GM21723 (cell line): ENCODE data around the gene ZNF761.
"Not testable (repeated sequence)": the region's sequence is repeated elsewhere in the genome, so short reads cannot be mapped to it uniquely, and the experiment has no call there.

ENCODE experiments used
- ATAC-seq: cut with Tn5 transposase; IDR thresholded peaks from one replicate; pipeline ENCODE4 v1.9.1; 2021; ENCODE audit warnings: mild to moderate bottlenecking, moderate library complexity; ENCODE audit not compliant: unreplicated experiment

The ZNF761 gene

DNA sequence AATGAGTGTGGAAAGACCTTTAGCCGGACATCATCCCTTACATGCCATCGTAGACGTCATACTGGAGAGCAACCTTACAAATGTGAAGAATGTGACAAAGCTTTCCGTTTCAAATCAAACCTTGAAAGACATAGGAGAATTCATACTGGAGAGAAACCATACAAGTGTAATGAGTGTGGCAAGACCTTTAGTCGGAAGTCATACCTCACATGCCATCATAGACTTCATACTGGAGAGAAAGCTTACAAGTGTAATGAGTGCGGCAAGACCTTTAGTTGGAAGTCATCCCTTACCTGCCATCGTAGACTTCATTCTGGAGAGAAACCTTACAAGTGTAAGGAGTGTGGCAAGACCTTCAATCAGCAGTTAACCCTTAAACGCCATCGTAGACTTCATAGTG is 24.0 kb downstream of the ZNF761 start:
- no peak for ATAC-seq

DNA sequence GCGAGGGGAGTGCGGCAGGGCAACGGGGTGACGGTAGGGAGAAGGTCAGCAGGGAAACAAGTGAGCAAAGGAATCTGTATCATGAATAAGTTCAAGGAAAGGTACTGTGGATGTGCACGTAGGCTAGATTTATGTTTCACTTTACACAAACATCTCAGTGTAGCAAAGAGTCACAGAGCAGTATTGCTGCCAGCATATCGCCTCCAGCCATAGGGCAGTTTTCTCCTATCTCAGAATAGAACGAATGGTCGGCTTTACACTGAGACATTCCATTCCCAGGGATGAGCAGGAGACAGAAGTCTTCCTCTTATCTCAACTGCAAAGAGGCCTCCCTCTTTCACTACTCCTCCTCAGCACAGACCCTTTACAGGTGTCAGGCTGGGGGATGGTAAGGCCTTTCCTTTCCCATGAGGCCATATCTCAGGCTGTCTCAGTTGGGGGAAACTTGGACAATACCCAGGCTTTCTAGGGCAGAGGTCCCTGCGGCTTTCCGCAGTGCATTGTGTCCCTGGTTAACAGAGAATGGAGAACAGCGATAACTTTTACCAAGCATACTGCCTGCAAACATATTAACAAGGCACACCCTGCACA is 28.4 kb downstream of the ZNF761 start:
- not testable (repeated sequence) for ATAC-seq

DNA sequence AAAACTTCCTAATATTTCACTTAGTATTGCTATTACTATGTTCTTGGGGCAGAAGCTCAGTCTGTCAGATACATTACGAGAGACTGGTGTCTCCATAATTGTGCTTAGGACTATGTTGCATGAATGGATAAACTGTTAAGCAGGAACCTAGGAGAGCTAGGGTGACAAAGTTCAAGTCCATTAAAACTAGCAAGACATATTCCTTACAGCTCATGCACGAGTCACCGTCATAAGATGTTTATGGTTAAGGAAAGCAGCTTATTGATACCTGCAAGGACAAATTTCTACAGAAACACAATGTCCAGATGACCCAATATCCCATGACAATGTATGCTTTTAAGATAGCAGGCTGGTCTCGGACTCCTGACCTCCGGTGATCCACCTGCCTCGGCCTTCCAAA is 30.1 kb downstream of the ZNF761 start:
- no peak for ATAC-seq

DNA sequence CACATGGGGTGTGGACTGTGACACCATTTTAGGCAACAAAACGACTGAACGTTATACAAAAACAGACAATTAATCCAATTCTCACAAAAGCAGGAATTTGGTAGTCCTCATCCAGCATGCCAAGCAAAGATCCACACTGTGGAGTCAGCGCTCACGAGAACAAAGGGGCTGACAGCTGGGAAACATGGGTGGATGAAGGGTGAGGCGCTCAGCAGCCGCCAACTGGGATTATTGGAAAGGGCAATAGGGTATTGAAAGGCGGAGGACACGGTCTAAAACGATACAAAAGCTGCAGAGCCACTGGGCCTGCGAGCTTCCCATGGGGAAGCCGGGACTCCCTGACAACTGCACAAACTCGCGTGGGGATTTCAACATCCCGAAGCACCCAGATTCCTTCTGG is 31.1 kb downstream of the ZNF761 start:
- ATAC-seq = no peak

DNA sequence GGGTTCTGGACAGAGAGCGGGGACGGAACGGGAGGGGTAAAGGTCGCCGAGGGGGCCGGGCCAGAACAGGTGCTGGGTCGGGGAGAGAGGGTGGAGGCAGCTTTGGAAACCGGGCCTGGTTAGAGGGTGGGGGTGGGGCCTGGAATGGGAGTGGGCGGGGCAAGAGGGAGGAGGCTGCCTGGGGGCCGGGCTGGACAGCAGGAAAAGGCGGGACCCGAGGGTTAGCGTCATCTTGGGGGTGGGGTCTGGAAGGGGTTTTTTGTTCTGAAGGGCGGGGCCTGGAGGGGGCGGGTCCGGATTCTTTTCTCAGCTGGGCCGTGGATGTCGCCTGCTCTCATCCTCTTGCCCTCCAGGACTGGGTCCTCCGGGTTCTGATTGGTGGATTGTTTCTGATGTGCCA is 31.5 kb downstream of the ZNF761 start:
- no peak for ATAC-seq

DNA sequence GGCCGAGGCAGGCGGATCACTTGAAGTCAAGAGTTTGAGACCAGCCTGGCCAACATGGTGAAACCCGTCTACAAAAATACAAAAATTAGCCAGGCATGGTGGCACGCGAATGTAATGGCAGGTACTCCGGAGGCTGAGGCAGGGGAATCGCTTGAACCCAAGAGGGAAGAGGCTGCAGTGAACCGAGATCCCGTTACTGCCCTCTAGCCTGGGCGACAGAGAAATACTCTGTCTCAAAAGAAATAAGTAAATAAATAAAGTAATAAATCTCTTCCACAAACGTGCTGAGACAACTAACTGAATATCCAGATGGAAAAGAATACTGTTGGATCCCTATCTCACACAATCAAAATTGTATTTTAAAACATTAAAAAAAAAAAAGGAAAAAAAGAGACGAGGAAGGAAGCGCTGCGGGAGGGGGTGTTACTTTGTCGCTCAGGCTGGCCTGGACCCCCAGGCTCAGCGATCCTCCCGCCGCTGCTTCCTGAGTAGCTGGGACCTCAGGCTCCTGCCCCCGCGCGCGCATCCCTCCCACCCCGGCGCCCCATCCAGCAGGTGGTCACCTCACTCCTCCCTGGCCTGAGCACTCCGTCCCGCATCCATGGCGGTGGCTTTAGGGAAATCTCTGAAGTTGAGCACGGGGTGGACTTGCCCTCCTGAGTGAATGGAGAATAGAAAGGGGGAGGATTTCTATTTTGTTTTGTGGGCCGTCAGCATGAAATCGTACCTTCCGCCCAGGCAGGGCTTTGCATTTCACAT is 35.1 kb downstream of the ZNF761 start:
- no peak for ATAC-seq

DNA sequence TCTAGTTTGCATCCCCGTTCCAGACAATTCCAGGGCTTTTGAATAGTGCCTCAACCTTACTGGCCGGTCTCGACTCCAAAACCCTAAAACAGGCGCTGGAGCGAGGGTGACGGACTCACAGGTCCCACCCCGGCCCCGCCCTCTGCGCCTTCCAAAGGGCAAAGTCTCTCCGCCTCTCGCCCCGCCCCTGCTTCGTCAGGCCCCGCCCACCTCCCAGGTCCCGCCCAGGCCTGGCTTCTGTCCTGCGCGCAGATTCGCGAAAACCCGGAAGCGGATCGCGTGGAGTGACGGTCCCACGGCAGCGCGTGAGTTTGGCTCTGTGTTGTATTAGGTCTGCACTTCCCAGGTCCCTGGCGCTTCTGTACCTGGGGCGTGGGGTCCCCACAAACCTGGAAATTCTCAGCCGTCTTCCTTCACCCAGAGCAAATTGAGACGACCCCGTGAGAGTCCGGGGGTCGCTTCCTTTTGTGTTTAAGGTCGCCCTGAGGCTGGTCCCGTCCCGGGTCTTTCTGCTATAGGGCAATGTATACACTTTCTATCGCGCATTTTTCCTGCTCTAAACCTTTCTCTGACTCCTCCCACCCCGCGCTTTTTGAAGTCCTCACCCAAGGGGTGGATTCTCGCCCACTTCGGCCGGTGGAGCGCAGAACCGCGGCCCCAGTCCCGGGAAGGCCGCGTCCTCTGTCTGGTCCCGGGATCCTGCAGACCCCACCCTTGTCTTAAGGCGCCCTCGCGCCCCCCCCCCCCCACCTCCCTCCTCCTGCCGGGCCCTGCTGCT is 35.9 kb downstream of the ZNF761 start, which contains the start of gene ZNF813:
ZNF813 (plus strand) TSS at position 249 of the 778 bp plus-strand sequence. CDS start 16,090 bp downstream, outside the sequence.
- peak; percentile 73 for ATAC-seq

DNA sequence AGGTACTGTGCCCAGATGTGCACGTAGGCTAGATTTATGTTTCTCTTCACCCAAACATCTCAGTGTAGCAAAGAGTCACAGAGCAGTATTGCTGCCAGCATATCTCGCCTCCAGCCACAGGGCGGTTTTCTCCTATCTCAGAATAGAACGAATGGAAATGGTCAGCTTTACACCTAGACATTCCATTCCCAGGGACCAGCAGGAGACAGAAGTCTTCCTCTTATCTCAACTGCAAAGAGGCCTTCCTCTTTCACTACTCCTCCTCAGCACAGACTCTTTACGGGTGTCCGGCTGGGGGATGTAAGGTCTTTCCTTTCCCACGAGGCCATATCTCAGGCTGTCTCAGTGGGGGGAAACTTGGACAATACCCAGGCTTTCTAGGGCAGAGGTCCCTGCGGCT is 36.8 kb downstream of the ZNF761 start:
- not testable (repeated sequence) for ATAC-seq

DNA sequence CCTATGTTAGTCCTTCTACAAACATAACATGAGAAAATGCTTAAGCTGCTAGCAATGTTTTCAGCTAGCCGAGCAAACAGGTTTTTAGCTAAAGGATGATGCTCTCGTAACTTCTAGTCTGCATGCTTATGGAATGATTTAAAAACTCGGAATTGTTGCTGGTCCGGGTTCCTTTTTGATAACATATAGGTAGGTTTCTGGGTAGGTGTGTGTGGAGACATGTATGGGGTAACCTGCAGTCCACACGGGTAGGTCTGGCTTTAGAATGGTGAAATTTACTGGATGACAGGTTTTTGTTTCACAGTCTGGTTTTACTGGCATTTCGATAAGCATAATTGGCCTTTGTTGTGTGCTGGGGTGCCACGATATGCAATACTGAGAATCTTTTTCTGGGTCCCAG is 40.1 kb downstream of the ZNF761 start:
- ATAC-seq = no peak

DNA sequence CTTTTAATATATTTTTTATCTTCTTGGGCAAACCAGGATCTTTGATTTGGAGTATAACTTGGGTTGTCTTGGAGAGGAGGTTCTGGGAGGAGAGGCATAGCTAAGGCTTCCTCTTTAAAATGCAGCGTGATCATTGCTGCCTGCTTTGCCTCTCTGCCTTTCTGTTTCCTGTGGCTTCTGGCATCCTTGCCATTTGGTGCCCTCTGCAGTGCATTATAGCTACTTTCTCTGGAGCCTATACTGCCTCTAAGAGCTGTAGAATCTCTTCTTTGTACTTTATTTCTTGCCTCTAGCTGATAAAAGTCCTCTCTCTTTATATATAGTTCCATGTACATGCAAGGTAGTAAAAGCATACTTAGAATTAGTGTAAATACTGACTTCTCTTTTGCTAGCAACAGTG is 43.0 kb downstream of the ZNF761 start:
- not testable (repeated sequence) for ATAC-seq

DNA sequence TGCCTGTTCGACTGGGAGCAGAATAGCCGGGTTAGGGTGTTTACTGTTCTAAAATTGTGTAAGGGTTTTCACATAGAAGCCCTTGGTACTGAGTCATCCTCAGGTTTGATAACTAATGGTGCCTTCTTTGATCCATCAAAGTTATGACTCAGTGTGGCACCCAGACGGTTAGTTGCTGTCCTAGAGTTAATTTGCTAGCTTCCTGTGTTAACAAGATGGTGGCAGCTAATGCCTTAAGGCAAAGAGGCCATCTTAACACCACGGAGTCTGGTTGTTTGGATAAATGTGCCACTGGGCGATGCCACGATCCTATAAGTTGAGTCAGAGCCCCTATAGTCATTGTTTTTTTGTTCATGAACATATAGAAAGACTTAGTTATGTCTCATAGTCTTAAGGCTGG is 43.7 kb downstream of the ZNF761 start:
- ATAC-seq = not testable (repeated sequence)

DNA sequence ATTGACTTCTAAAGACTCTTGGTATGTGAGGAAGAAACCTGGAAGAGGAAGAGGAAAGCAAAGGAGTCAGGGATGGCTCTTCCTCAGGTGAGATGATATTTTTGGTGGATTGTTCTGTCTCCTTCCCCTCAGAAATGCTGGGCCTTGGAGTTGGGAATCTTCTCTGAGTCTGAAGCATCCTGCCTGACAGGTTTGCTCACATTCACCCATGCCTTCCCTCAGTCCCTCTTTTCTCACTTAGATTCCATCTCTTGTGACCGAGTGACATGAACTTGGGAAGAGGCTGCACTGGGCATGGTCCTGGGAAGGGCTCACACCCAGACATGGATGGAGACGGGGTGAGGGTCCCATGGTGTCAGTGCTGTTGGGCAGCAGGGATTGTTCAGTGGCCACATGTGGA is 52.0 kb downstream of the ZNF761 start:
- not testable (repeated sequence) for ATAC-seq

DNA sequence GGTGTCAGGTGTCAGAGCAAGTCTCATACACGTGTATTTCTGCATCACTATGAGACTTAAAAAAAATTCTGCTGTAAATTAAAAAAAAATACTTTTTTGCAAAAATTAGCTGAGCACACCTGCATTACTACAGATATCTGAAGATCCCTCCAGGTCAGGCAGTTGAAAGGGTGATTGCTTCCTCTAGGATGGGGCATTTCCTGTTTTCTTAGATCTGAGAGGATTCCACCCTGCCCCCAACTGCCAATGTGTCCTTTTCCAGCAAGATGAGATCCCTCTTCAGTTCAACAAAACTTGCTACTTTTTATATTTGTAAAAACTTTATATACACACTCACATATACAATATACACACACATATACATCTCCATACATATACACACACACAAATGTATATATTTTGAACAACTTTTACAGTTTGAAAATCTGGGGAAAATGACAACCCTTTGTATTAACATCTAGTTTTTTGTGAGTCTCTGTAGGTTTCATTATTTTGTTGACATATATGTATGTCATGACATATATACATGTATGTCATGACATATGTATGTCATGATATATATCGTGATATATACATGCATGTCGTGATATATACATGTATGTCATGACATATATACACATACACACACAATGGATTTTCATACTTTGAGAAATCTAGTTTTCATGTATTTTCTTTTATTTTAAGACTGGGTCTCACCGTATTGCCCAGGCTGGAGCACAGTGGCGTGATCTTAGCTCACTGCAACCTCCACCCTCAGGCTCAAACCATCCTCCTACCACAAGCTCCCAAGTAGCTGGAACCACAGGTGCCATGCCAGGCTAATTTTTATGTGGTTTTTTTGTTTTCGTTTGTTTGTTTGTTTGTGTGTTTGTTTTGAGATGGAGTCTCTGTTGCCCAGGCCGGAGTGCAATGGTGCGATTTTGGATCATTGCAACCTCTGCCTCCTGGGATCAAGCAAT is 53.5 kb downstream of the ZNF761 start:
- ATAC-seq = no peak

DNA sequence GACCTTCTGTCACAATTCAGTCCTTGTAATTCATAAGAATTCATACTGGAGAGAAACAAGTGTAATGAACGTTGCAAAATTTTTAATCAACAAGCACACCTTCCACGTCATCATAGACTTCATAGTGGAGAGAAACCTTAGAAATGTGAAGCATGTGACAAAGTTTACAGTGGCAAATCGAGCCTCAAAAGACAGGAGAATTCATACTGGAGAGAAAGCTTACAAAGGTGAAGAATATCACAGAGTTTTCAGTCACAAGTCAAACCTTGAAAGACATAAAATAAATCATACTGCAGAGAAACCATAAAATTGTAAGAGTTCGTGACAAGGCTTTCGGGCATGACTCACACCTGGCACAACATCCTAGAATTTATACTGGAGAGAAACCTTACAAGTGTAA is 60.4 kb downstream of the ZNF761 start:
- no peak for ATAC-seq

DNA sequence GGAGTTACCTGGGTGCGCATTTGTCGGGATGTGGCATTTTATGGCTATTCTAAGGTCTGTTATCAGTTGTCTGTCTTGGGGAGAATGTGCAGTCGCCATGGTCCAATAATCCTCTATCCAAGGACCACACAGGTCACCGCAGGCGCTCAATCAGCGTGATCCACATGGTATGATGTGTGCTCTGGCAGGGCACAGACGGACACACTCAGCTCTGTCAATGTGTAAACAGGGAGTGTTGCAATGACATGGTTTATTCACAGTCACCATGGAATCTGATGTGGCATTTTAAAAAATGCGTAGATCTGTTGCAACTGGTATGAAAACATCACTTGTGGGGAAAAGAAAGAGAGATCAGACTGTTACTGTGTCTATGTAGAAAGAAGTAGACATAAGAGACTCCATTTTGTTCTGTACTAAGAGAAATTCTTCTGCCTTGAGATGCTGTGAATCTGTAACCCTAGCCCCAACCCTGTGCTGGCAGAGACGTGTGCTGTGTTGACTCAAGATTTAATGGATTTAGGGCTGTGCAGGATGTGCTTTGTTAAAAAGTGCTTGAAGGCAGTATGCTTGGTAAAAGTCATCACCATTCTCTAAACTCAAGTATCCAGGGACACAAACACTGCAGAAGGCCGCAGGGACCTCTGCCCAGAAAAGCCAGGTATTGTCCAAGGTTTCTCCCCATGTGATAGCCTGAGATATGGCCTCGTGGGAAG is 65.7 kb downstream of the ZNF761 start:
- not testable (repeated sequence) for ATAC-seq

DNA sequence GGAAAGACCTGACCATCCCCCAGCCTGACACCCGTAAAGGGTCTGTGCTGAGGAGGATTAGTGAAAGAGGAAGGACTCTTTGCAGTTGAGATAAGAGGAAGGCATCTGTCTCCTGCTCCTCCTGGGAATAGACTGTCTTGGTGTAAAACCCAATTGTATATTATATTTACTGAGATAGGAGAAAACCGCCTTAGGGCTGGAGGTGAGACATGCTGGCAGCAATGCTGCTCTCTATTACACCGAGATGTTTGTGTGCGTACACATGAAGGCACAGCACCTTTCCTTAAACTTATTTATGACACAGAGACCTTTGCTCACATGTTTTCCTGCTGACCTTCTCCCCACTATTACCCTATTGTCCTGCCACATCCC is 66.2 kb downstream of the ZNF761 start:
- not testable (repeated sequence) for ATAC-seq

DNA sequence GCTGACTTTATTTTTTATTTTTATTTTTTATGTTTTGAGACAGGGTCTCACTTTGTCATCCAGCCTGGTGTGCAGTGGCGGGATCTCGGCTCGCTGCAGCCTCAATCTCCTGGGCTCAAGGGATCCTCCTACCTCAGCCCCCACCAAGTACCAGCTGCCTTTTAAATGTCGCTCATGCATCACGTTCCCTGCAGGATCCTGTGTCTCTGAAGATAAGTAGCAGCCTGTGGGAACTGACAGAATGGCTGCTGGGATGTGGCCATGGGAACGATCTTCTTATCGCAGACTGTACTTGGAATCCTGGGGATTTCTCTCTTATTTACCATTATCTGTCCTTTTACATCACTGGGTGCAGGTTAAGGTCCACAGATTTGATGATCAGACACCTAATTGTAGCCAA is 71.4 kb downstream of the ZNF761 start:
- ATAC-seq = not testable (repeated sequence)

DNA sequence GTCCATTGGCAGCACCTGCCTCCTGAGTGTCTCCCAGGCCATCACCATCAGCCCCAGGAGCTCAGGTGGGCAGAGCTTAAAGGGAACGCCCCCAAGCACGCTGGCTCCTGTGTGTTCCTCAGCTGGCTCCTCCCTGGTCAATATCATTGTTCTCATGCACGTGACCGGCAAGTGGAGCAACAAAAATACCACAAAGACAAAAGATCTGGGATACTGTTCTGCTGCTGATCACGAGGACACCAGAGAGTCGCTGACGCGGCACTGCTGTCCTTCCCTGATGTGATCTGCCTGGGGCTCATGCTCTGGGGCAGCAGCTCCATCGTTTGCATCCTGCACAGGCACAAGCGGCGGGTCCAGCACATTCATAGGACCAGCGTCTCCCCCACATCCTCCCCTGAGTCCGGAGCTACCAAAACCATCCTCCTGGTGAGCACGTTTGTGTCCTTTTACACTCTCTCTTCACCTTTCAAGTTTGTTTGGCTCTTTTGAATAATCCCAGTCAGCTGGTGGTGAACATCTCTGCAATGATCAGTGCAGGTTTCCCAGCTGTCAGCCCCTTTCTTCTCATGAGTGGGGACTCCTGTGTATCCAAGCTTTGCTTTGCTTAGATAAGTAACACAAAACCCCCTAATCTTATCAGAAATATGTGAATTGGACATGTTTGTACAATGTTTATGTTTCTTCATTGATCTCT is 72.0 kb downstream of the ZNF761 start:
- ATAC-seq = not testable (repeated sequence)

DNA sequence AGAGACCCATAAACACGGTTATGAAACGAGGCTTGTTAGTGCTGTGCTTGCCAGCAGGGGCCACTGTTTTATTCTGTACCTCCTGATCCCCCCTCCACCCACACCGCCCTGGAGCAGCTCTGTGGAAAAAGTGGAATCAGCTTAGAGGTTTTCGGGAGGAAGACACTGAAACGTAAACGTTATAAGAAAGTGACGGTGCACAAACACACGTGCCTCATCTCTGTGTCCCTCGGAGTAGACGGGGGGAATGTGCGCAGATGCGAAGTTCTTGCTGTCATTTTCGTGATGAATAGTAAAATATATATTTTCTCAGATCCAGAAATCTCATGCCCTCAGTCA is 72.5 kb downstream of the ZNF761 start:
- ATAC-seq = not testable (repeated sequence)

DNA sequence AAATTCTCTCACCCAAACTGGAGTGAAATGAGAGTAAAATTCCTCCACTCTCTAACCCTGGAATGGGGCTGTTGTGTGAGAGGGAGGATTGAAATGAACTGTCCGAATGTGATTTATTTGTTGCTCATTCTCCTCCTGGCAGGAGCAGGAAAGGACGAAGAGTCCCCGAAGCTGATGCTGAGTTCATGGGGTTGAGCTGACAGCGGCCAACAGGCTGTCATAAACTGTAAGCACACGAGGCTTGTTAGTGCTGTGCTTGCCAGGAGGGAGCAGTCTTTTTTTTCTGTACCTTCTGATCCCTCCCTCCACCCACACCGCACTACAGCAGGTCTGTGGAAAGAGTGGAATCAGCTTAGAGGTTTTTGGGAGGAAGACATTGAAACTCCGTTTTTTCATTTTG is 73.1 kb downstream of the ZNF761 start:
- ATAC-seq = no peak
